Stimulated activated CD4-positive, alpha-beta T cell treated with anti-CD3 and anti-CD28 coated beads, TNF-alpha, amount 100 ng/mL, for 4 hours (primary cell): Measurements from ENCODE around the gene TNRC6C.

Experiments
- DNase-seq, 3 experiments: peaks; one replicate each; pipeline ENCODE4 v3.0.0-alpha.2; 2020; ENCODE audit warnings: low read depth in 3 of 3

The TNRC6C gene

GRCh38 chr17:78124836-78125137, 166.3 kb downstream of the TNRC6C start:
- no peak for DNase-seq

- DNase-seq: no peak
Measured at GRCh38 chr17:78125138-78125913, 166.8 kb downstream of the TNRC6C start.

DNA sequence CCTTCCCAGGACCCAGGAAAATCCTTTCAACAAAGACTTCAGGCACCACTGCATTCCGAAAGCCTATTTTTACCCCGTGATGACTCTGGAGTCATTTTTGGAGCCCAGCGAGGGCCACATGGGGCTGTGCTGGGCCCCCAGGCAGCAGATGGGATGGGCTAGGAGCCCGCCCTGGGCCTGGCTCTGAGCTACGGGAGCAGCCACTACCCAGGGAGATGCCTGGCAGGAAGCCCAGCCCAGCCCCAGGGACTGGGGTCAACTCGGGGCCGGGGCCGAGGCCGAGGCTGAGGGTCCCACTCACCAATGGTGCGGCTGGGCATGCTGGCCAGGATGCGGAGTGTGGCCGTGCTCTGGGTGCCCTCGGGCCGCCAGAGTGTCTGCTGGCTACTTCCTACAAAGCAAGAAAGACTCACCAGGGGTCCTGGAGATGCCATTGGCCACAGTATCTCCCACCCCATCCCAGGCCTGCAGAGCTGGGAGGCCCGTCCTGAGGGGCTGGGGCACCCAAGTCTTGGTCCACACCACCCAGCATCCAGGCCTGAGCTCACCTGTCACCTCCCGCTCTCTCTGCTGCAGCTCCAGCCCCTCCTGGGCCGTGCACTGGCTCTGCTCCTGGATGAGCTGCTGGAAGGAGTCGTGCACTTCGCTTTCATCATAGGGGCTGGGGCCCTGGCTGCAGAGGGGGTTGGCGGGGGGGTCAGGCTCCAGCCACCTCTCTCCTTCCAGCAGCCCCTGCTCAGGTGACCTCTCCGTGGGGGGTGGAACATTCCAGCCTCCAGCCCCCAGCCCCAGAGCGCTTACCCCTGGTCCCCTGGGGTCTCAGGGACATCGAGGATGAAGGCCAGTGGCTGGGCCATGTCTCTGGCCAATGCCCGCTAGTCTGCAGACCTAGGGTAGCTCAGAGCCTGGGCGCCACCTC, 167.7 kb downstream of the TNRC6C start:
- no peak for DNase-seq

- no peak for DNase-seq
Measured at GRCh38 chr17:78126895-78127238, 168.4 kb downstream of the TNRC6C start.

DNA sequence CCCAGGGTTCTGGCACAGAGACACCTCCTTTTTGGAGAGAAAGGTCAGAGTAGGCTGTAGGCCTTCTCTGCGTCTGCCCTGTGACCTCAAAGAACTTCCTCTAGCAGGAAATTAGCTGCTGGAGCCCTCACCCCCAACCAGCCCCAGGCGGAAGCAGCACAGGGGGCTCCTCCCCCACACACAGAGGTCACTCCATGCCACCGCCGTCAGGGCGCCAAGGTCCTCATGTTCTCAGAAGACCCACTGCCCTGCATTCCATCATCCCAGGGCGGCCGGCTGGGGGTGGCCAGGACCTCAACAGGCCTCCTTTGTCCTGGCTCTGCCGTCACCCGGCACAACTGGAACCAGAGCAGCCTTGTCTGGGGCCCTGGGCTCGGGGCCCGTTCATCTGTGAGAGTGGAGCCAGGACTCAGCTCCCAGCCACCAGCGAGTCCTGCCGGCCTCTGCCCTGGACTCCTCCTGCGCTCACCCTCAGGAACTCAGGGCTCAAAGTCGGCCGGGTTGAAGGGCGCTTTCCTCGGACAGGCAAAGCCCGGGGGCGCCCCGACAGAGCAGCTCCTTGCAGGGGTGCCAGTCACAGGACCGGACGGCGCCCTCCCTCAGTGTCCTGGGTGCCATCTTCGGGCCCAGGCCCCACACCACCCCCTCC, 168.9 kb downstream of the TNRC6C start:
- peak in 1 of 3 experiments; percentile 54 for DNase-seq

GRCh38 chr17:78127888-78128550, 169.5 kb downstream of the TNRC6C start:
- no peak for DNase-seq

- peak in 1 of 3 experiments; percentile 48 for DNase-seq
Measured at GRCh38 chr17:78128551-78129350, 170.2 kb downstream of the TNRC6C start, which contains the start of gene TMC6. Gene TMC6 (minus strand): TSS chr17:78128755. CDS start chr17:78126832, 1,923 bp downstream.

DNA sequence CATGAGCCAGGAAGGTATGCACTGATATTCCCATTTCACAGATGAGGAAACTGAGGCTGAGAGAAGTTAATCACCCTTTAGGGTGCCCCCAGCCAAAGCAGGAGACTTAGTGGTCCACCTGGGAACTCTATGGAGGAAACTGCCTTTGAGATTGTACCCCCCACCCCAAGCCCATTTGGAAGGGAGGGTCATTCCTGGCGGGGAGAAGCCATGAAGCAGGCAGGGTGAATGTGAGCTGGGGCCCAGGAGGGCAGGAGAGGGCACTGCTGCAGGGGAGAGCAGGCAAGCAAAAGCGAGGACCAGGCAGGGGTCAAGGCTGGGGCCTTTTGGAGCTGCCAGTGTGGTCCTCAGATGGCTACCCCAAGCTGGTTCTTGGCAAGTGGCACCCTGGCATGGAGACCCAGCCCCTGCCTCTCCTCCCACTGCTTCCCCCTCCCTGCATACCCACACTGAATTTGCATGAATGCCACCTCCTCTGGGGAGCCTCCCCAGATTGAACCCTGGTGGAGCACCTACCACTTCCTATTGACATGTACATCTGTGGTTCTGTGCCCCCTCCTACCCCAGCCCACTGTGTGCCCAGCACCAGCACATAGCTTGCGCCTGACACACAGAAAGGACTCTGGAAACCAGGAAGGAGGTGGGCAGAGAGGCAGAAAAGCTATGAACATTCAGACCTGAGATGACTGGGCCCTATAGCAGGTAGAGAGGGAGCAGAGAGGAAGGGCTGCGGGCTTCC, 171.0 kb downstream of the TNRC6C start:
- DNase-seq: no peak

GRCh38 chr17:78130090-78130436, 171.6 kb downstream of the TNRC6C start:
- DNase-seq: no peak

DNA sequence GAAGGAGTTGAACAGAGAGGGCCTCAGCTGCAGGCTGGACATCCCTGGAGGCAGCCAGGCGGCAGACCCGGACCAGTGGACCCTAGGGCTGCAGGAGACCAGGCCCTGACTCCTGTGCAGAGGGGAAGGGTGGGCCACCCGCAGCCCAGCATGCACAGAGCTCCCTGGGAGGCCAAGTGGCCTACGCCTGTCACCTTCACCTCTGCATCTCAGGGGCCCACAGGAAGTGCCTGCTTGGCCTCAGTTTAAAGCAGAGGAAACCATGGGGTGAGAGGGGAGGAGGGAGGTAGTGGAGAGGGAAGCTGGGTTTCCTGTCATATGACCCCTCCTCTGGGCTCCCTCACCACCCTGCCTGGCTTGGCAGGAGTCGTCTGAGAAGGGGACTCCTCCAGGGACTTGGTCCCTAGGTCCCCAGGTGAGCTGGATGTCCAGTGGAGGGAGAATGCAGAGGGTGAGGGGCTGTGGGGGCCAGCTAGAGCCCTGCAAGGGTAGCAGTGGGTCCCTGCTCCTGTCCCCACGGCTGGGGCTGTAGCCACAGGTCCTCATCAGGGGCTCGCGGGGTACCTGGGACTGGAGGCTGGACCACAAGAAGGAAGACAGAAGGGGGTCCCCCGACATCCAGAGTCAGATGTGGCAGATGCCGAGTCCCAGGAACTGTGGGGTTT, 172.1 kb downstream of the TNRC6C start, which contains the start of gene TMC8:
Gene TMC8, plus strand, starts transcription at position 335 of the 665 bp plus-strand sequence. CDS start 818 bp downstream, outside the sequence.
- peak in 1 of 3 experiments; percentile 49 for DNase-seq

GRCh38 chr17:78131172-78132083, 172.9 kb downstream of the TNRC6C start:
- DNase-seq: peak; percentile 51 to 67 (median 64)

DNA sequence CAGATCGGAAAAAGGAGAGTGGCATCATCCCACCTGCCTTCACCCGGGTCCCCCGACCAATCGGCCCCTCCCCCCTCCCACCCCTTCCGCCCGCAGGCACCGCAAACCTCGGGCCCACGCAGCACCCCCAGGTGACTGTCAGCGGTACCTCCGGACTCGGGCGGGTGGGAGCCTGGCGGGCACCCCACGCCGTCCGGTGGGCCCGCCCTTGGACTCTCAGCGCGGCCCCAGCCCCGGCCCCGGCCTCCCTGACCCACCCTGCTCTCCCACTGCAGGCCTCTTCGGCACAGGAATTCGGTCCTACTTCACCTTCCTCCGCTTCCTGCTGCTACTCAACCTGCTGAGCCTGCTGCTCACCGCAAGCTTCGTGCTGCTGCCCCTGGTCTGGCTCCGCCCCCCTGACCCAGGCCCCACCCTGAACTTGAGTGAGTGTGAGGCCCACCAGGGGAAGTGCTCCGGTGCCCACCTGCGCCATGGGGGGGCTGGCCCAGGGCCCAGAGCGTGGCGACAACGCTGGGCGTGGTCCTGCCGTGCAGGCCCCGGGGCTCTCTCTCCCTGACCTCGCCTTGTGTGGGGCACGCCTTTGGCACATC, 173.7 kb downstream of the TNRC6C start:
- DNase-seq: peak in 2 of 3 experiments; percentile 56 to 63

- no peak for DNase-seq
Measured at GRCh38 chr17:78132767-78133178, 174.3 kb downstream of the TNRC6C start.

GRCh38 chr17:78133179-78133951, 174.9 kb downstream of the TNRC6C start:
- no peak for DNase-seq

GRCh38 chr17:78133971-78134898, 175.7 kb downstream of the TNRC6C start:
- peak in 2 of 3 experiments; percentile 58 to 60 for DNase-seq

- no peak for DNase-seq
Measured at GRCh38 chr17:78134899-78135385, 176.4 kb downstream of the TNRC6C start.
